Stimulated activated naive CD8-positive, alpha-beta T cell treated with anti-CD3 and anti-CD28 coated beads, Interleukin-15, Interleukin-2, amounts not matched to agents 100 ng/mL and 50 ng/mL, for 24 hours (primary cell): ENCODE results near the gene ST6GALNAC6.
"Not testable (repeated sequence)": the region's sequence is repeated elsewhere in the genome, so short reads cannot be mapped to it uniquely, and the experiment has no call there.

Experiments
- H3K27ac Mint-ChIP-seq: one replicate; pipeline ENCODE4 v1.8.0; 2021; ENCODE audit warnings: mild to moderate bottlenecking, mixed read lengths
- H3K27me3 Mint-ChIP-seq: one replicate; pipeline ENCODE4 v1.8.0; 2021; ENCODE audit warnings: mixed read lengths
- H3K36me3 Mint-ChIP-seq: one replicate; pipeline ENCODE4 v1.8.0; 2021; ENCODE audit warnings: low read depth, mixed read lengths
- H3K4me1 Mint-ChIP-seq: one replicate; pipeline ENCODE4 v1.8.0; 2021; ENCODE audit warnings: low read depth, mixed read lengths
- H3K4me3 Mint-ChIP-seq: one replicate; pipeline ENCODE4 v1.8.0; 2021; ENCODE audit warnings: mild to moderate bottlenecking, mixed read lengths
- H3K9me3 Mint-ChIP-seq: one replicate; pipeline ENCODE4 v1.8.0; 2021; ENCODE audit warnings: mixed read lengths

Gene ST6GALNAC6

DNA sequence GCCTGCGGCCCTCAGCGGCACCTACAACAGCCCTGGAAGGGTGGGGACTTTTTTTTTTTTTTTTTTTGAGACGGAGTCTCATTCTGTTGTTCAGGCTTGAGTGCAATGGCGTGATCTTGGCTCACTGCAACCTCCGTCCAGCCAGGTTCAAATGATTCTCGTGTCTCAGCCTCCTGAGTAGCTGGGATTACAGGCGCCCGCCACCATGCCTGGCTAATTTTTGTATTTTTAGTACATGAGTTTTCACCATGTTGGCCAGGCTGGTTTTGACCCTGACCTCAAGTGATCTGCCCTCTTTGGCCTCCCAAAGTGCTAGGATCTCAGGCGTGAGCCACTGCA is 29.3 kb downstream of the ST6GALNAC6 start:
- not testable (repeated sequence) for H3K36me3 Mint-ChIP-seq

DNA sequence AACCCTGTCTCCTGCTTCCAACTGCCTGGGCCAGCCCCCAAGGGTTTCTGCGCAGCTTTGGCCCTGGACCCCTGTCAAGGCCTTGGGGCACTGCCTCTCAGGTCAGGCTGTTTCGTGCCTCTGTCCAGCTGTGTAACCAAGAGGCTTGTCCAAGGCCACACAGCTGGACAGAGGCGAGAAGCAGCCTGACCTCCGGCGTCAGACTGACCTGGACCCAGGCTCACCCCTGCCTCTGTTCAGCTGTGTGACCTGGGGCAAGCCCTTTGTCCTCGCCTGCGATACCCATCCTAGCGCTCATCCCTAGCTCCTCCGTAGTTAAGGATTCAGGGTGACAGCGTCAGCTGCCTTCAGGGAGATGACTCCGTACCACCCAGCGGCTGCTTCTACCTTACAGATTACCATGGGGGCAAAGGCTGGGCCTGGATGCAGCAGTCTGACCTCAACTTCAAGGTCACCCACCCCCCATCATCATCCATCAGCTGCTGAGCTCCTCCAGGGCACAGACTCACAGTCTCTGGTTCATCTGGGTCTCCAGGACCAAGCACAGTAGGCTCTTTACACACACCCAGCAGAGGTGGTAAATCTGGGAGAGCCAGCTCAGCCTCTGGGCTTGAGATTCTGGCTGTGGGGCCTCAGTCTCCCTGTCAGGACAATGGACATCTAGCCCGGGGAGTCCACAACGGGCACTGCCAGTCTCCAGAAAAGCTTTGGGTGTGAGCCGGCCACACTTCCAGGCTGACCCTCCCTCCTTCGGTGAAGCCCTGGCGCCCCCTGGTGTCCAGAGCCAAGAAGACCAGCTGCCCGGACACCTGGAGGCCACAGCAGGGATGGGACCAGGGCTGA is 29.9 kb downstream of the ST6GALNAC6 start:
- H3K27me3 Mint-ChIP-seq: no peaks in the 10 kb centered on the region
- H3K27ac Mint-ChIP-seq: no peak overlapping the region
- no peaks in the 10 kb centered on the region for H3K9me3 Mint-ChIP-seq
- H3K36me3 Mint-ChIP-seq: no peaks in the 10 kb centered on the region
- no peak overlapping the region for H3K4me3 Mint-ChIP-seq
- peaks cover 14% of the 10 kb centered on the region for H3K4me1 Mint-ChIP-seq

More for the DNA sequence above, 29.3 kb downstream of the ST6GALNAC6 start:
- not testable (repeated sequence) for H3K27me3 Mint-ChIP-seq, H3K4me1 Mint-ChIP-seq, H3K27ac Mint-ChIP-seq, H3K9me3 Mint-ChIP-seq, H3K4me3 Mint-ChIP-seq

DNA sequence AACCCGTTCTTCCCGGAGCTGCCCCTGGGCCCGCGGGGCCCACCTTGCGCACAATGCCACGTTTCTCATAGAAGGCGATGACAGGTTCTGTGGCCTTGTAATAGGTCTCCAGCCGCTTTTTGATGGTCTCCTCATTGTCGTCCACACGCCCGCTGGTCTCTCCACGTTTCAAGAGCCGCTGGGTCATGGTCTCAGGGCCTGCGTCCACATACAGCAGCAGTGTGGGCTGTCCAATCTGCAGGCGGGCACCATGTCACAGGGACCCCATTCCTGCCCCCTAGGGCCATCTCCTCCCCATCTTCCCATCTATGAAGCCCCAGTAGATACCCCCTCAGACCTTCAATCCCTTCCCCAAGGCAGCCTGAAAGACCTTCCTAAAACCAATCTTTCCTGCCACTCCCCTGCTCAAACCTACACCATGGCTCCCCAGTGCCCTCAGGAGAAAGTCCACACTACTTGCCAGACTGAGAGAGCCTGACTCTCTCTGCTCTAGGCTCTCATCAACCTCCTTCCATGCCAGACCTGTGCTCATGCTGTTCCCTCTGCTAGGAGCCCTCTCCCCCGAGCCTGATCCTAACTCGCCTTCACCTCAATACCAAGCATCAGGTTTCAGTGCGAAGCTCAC is 31.0 kb downstream of the ST6GALNAC6 start:
- no peaks in the 10 kb centered on the region for H3K27me3 Mint-ChIP-seq
- no peak overlapping the region for H3K27ac Mint-ChIP-seq
- no peaks in the 10 kb centered on the region for H3K36me3 Mint-ChIP-seq
- peaks cover 14% of the 10 kb centered on the region for H3K4me1 Mint-ChIP-seq
- H3K4me3 Mint-ChIP-seq: no peak overlapping the region
- no peaks in the 10 kb centered on the region for H3K9me3 Mint-ChIP-seq

DNA sequence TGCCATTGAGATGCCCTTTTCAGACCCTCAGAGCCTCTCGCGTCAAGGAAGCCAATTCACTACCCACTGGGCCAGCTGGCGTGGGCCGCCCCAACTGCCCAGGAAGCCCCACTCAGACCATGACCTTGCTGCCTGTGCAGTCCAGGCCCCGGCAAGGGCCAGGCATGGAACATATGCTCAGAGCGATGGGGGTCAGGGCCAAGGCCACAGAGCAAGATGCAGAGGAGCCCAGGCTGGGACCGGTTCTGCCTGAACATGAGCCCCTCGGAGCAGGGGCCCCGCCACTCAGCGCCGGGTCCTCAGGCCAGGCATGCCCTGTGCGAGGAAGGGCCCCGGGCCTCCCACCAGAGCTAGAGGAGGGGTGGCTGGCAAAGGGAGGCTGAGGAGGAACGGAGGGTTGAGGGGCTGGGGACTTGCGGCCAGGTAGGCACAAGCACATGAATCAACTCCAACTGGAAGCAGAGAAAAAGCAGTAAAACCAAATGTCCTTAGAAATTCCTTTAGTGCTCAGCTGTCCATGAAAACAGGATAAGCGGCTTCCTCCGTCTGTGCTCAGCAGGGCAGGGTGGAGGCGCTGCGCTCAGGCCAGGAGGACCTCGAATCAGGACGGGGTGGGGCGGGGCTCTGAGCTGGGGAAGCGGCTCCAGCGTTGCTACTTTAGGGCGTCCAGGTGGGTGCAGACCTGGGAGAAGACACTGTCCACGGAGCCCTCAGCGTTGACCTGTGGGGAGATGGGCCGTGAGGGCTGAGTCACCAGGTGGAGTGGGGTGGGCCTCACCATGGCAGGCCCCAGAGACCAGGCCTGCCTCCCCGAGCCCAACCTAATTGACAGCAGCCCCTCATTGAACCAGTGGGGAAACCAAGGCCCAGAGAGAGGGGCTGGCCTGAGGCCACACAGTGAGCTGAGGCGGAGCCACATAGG is 31.8 kb downstream of the ST6GALNAC6 start:
- Mint-ChIP-seq H3K27me3 (no peaks in the 10 kb centered on the region), H3K4me3 (no peak overlapping the region), H3K36me3 (no peaks in the 10 kb centered on the region), H3K27ac (no peak overlapping the region), H3K9me3 (no peaks in the 10 kb centered on the region), H3K4me1 (peaks cover 21% of the 10 kb centered on the region)

DNA sequence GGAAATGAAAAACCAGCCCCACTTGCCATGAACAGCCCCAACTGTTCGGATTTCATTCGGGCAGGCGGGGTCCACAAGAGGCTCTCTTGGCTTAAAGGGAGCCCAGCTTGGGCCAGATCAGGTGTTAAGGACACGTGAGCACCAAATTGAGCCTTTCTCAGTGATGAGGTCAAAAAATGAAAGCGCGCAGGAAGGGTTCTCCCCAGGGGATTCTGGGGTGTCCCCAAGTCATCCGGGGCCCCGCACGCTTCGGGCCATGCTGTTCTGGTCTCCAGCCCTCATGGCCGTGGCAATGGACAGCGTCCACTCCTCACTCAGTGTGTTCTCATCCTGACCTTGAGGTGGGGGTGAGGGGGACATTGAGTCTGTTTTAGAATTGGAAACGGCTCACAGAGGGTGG is 32.9 kb downstream of the ST6GALNAC6 start:
- Mint-ChIP-seq H3K4me1 (peaks cover 32% of the 10 kb centered on the region), H3K27ac (no peak overlapping the region), H3K36me3 (no peaks in the 10 kb centered on the region), H3K27me3 (no peaks in the 10 kb centered on the region), H3K9me3 (no peaks in the 10 kb centered on the region), H3K4me3 (no peak overlapping the region)

DNA sequence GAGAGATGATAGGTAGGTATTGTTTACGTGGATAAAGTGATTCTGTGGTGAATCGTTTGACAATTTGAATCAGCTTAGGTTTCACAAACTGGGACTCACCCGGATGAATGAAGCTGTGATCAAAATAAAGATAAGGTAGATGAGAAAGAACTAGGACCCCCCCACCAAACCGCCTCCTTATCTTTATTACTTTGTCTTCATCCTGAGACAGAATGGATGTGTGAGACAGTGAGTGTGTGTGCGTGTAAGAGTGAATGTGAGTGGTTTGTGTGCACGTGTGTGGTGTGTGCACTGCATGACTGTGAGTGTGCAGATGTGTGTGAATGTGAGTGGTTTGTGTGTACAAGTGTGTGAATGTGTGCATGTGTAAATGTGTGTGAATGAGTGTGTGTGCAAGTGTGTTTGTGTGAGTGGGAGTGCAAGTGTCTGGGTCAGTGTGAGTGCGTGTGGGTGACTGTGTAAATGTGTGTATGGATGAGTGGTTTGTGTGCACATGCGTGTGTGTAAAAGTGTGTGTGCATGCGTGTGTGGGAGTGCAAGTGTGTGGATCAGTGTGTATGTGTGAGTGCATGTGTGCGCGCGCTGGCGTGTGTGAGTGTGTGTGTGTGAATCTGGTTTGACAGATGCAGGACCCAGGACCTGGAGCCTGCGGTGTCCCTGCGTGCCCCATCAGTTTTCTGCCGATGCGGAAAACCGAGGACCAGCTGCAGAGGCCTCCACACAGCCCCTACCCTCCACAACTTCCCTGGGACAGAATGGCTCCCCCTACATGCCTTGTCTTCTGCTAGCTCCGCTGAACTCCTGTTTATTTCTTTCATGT is 33.5 kb downstream of the ST6GALNAC6 start:
- Mint-ChIP-seq H3K9me3 (no peaks in the 10 kb centered on the region), H3K27me3 (no peaks in the 10 kb centered on the region), H3K27ac (peak overlapping the region; percentile 42), H3K4me3 (no peak overlapping the region), H3K4me1 (peaks cover 39% of the 10 kb centered on the region), H3K36me3 (no peaks in the 10 kb centered on the region)

DNA sequence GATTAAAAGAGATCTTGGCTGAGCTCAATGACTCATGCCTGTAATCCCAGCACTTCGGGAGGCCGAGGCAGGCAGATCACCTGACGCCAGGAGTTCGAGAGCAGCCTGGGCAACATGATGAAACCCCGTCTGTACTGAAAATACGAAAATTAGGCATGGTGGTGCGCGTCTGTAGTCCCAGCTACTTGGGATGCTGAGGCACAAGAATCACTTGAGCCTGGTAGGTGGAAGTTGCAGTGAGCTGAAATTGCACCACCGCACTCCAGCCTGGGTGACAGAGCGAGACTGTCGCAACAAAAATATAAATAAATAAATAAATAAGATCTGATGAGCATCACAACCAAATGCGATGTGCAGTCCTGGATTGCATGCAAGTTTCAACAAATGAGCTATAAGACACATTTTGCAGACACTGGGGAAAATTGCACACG is 36.2 kb downstream of the ST6GALNAC6 start:
- H3K27ac Mint-ChIP-seq: peak overlapping the region; percentile 80
- no peaks in the 10 kb centered on the region for H3K27me3 Mint-ChIP-seq
- peaks cover 49% of the 10 kb centered on the region for H3K4me1 Mint-ChIP-seq

DNA sequence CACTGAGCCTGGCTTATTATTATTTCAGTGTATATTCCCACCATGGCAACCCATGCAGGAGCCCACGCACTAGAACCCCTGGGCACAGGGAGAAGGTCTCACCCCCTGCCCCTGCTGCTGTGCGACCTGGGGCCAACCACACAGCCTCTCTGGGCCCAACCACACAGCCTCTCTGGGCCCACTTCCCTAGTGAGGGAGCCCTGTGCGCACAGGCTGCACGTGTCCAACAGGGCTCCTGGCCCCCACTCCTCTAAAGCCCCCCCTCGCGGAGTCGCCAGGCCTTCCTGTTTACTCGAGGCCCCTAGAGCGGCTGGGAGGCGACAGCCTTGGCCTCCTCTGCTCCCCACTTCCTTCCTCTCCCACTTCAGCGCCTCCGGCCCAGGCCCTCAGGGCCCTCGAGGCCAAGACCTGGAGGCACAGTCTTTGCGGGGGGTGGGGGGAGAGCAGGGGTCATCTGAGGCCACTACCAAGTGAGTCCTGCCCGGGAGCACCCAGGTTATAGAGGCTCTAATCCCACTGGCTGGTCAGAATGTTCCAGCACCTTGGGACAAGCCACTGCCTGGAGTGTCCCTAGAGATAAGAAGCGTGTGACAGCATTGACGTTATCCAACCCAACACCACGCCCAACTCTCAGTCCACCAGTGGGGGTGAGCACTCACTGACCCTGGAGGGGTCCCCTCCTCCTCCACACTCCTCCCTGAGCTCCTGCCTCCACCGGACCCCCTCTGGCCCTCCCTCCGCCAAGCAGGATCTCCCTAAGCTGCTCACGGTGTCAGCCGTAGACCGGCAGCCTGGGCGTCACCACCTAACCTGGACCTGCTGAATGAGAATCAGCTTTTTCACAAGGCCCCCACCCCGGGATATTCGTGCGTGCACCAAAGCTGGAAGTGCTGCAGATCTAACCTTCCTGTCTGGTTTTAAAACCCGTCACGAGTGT is 37.1 kb downstream of the ST6GALNAC6 start:
- no peak overlapping the region for H3K4me3 Mint-ChIP-seq
- H3K36me3 Mint-ChIP-seq: no peaks in the 10 kb centered on the region
- H3K27ac Mint-ChIP-seq: peak overlapping the region; percentile 80
- H3K9me3 Mint-ChIP-seq: no peaks in the 10 kb centered on the region
- no peaks in the 10 kb centered on the region for H3K27me3 Mint-ChIP-seq
- H3K4me1 Mint-ChIP-seq: peaks cover 54% of the 10 kb centered on the region

More for the DNA sequence above, 36.2 kb downstream of the ST6GALNAC6 start:
- no peaks in the 10 kb centered on the region for H3K9me3 Mint-ChIP-seq
- no peaks in the 10 kb centered on the region for H3K36me3 Mint-ChIP-seq
- no peak overlapping the region for H3K4me3 Mint-ChIP-seq

DNA sequence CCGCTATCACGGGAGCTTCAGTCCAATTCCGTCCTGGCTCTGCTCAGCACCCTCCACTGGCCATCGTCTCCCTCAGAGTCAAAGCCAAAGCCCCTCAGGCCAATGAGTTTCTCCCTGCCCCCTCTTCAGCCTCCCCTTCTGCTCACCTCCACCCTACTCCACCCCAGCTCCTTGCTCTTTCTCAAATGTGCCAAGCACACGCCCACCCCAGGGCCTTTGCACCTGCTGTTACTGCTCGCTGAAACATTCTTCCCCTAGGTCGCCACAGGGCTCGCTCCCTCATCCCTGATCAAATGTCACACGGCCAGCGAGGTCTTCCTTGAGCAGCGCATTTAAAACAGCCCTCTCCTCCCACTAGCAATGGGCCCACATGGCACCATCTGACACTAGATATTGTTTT is 38.6 kb downstream of the ST6GALNAC6 start:
- Mint-ChIP-seq H3K27me3 (no peaks in the 10 kb centered on the region), H3K9me3 (no peaks in the 10 kb centered on the region), H3K4me3 (no peak overlapping the region), H3K27ac (no peak overlapping the region), H3K4me1 (peaks cover 54% of the 10 kb centered on the region), H3K36me3 (no peaks in the 10 kb centered on the region)

DNA sequence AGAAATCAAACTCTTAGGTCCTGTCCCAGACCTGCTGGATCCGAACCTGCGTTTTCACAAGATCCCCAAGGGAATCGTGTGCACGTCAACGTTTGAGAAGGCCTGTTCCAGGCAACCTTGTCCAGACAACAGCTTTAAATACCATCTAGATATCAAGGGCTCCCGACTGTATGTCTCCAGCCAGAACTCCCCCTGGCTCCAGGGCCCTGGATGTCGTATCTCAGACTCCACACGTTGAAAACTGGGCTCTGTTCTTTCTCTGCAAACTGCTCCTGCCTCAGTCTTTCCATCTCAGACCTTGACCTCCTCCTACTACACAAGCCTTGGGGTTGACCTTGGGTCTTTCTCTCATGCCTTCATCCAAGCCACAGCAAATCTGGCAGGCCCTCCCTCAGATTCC is 39.1 kb downstream of the ST6GALNAC6 start:
- Mint-ChIP-seq H3K9me3 (no peaks in the 10 kb centered on the region), H3K4me3 (no peak overlapping the region), H3K27me3 (no peaks in the 10 kb centered on the region), H3K4me1 (peaks cover 53% of the 10 kb centered on the region), H3K36me3 (no peaks in the 10 kb centered on the region), H3K27ac (no peak overlapping the region)

DNA sequence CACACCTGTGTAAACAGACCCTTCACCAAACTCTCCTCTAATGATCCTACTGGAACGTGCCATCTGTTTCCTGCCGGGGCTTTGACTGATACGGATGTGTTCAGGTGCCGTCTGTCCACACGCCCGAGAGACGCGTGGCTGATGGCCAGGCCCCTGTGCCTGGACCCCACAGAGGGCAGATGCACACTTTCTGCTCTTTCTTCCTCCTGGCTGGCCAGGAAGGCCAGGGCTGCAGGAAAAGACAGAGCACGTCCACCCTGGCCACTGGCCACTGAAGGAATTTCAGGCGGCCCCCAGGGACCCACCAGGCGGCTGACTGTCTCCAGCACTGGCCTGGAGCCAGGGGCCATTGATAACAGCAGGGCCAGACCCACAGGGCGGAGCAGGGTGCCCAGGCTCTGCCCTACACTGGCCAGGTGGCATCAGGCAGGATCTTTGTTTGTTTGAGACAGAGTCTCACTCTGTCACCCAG is 41.3 kb downstream of the ST6GALNAC6 start:
- Mint-ChIP-seq H3K36me3 (no peaks in the 10 kb centered on the region), H3K27ac (no peak overlapping the region), H3K9me3 (no peaks in the 10 kb centered on the region), H3K27me3 (no peaks in the 10 kb centered on the region), H3K4me3 (no peak overlapping the region), H3K4me1 (peaks cover 58% of the 10 kb centered on the region)

DNA sequence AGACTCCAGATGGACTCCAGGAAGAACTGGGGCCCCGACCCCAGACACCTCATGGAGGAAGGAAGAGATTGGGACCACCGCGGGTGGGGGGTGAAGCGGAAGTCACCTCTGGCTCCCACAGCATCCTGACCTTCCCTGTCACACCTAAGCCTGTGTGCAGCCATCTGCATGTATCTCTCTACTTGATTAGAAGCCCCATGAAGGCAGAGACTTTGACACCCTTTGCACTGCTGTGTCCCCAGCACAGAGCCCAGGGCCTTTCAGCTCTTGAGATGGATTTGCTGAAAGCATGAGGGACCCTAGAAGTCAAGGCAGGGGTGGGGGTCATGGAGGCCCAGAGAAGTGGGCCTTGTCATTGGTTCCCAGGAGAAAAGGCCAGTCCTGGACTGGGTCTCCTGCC is 42.1 kb downstream of the ST6GALNAC6 start:
- H3K27ac Mint-ChIP-seq: no peak overlapping the region
- peaks cover 3% of the 10 kb centered on the region for H3K36me3 Mint-ChIP-seq
- H3K4me3 Mint-ChIP-seq: no peak overlapping the region
- H3K4me1 Mint-ChIP-seq: peaks cover 58% of the 10 kb centered on the region
- H3K9me3 Mint-ChIP-seq: no peaks in the 10 kb centered on the region
- H3K27me3 Mint-ChIP-seq: no peaks in the 10 kb centered on the region

DNA sequence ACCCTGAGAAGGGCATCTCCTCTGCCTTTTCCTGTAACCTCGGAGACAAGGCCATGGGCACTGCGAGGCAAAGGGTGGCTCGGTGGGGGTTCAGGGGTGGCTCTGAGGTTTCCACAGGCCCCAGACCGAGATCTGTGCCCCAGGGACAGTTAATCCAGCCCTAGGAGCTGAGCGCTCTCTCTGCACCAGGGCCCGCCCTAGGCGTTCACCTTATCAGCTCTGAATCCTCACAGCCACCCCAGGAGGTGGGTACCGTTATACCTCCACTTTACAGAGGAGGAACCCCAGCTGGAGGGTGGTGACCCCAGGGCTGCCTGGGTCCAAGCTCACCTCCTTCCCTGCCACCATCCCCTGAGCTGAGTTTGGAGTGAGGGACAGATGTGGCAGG is 42.7 kb downstream of the ST6GALNAC6 start:
- Mint-ChIP-seq H3K9me3 (no peaks in the 10 kb centered on the region), H3K4me1 (peaks cover 58% of the 10 kb centered on the region), H3K27me3 (no peaks in the 10 kb centered on the region), H3K36me3 (peaks cover 8% of the 10 kb centered on the region), H3K4me3 (no peak overlapping the region), H3K27ac (no peak overlapping the region)
